WTC11 (cell line): ENCODE results near the gene PARD3B.

ENCODE experiments used
- CTCF ChIP-seq: fragments of 200-600 bp; IDR thresholded peaks from 2 replicates; pipeline ENCODE4 v1.8.0; 2022; ENCODE audit warnings: antibody characterized with exemption
- TEAD4 ChIP-seq: sonication (generic); formaldehyde crosslinking; IDR thresholded peaks from 2 replicates; pipeline ENCODE4 v1.8.0; 2022; ENCODE audit warnings: mild to moderate bottlenecking, missing genetic modification reagents
- ZNF263 ChIP-seq: sonication (generic); formaldehyde crosslinking; IDR thresholded peaks from 2 replicates; pipeline ENCODE4 v1.8.1; 2022; ENCODE audit warnings: low read depth, mild to moderate bottlenecking, moderate library complexity, missing genetic modification reagents

- TF ChIP-seq ZNF263 (CRISPR knock-in tag) (no peak), TEAD4 (CRISPR knock-in tag) (no peak), CTCF (no peak)
Observed at GRCh38 chr2:205218056-205218455, 672.8 kb downstream of the PARD3B start.
